Natural killer cell treated with Interleukin-12 subunit alpha and Interleukin-12 subunit beta and Interleukin-15 and Interleukin-18, amount 100 ng/mL, for 72 hours (primary cell): ENCODE measurements around the gene FIGN. TPM values are rescaled to one million over a fixed set of nuclear protein-coding genes. Genes with fewer than 3 reads are reported as not detected.

ENCODE experiments used
- ATAC-seq, 2 donors: fragments of 150-1000 bp; cut with Tn5 transposase in 1 of 2; sonication (Bioruptor Pico), chemical (Tn5 transposase) in 1 of 2; 2 replicates each; pipeline ENCODE4 v1.10.0; 2021
- DNase-seq: peaks from one replicate; pipeline ENCODE4 v3.0.0; 2022; ENCODE audit warnings: low spot score
- H3K27ac Mint-ChIP-seq, 2 donors: 1 replicate in 1 of 2; 2 replicates in 1 of 2; pipeline ENCODE4 v1.8.0; 2022; ENCODE audit warnings: mixed read lengths in 2 of 2, mild to moderate bottlenecking in 1 of 2, moderate library complexity in 1 of 2
- H3K27me3 Mint-ChIP-seq, 2 donors: 1 replicate in 1 of 2; 2 replicates in 1 of 2; pipeline ENCODE4 v1.8.0; 2022; ENCODE audit warnings: mixed read lengths in 2 of 2
- H3K36me3 Mint-ChIP-seq: one replicate; pipeline ENCODE4 v1.8.0; 2022; ENCODE audit warnings: mixed read lengths
- H3K4me1 Mint-ChIP-seq, 2 donors: 1 replicate in 1 of 2; 2 replicates in 1 of 2; pipeline ENCODE4 v1.8.0; 2022; ENCODE audit warnings: low read depth in 2 of 2, mixed read lengths in 2 of 2, mild to moderate bottlenecking in 1 of 2
- H3K4me3 Mint-ChIP-seq: one replicate; pipeline ENCODE4 v1.8.0; 2022; ENCODE audit warnings: mixed read lengths
- H3K9me3 Mint-ChIP-seq: 2 replicates; pipeline ENCODE4 v1.8.0; 2022; ENCODE audit warnings: mixed read lengths
- total RNA-seq, 2 donors: library from RNA; stranded (reverse); gene quantifications; one replicate each; pipeline ENCODE4 v1.2.3, GENCODE V29; 2022

Gene FIGN
- total RNA-seq, 2 donors from 2014 or later: not detected

GRCh38 chr2:163556511-163556910, 179.3 kb downstream of the FIGN start:
- no peaks in the 10 kb centered on the region for H3K4me1 Mint-ChIP-seq
- no peak overlapping the region for H3K4me3 Mint-ChIP-seq
- no peaks in the 10 kb centered on the region for H3K36me3 Mint-ChIP-seq
- no peaks in the 10 kb centered on the region for H3K27me3 Mint-ChIP-seq
- ATAC-seq (no peak), DNase-seq (no peak)
- H3K9me3 Mint-ChIP-seq: peaks cover 14% of the 10 kb centered on the region
- no peak overlapping the region for H3K27ac Mint-ChIP-seq

GRCh38 chr2:163554864-163555263, 180.9 kb downstream of the FIGN start:
- H3K4me3 Mint-ChIP-seq: no peak overlapping the region
- H3K27me3 Mint-ChIP-seq: no peaks in the 10 kb centered on the region
- ATAC-seq (no peak), DNase-seq (no peak)
- H3K4me1 Mint-ChIP-seq: no peaks in the 10 kb centered on the region
- no peaks in the 10 kb centered on the region for H3K36me3 Mint-ChIP-seq
- H3K9me3 Mint-ChIP-seq: peaks cover 10% of the 10 kb centered on the region
- H3K27ac Mint-ChIP-seq: no peak overlapping the region

GRCh38 chr2:163553601-163554000, 182.2 kb downstream of the FIGN start:
- no peaks in the 10 kb centered on the region for H3K4me1 Mint-ChIP-seq
- DNase-seq (no peak), ATAC-seq (no peak)
- no peaks in the 10 kb centered on the region for H3K36me3 Mint-ChIP-seq
- H3K27ac Mint-ChIP-seq: no peak overlapping the region
- H3K4me3 Mint-ChIP-seq: no peak overlapping the region
- H3K27me3 Mint-ChIP-seq: no peaks in the 10 kb centered on the region
- peaks cover 10% of the 10 kb centered on the region for H3K9me3 Mint-ChIP-seq

GRCh38 chr2:163552758-163553157, 183.1 kb downstream of the FIGN start:
- ATAC-seq (no peak), DNase-seq (no peak)
- Mint-ChIP-seq H3K9me3 (peaks cover 9% of the 10 kb centered on the region), H3K27ac (no peak overlapping the region), H3K4me1 (no peaks in the 10 kb centered on the region), H3K27me3 (no peaks in the 10 kb centered on the region), H3K36me3 (no peaks in the 10 kb centered on the region), H3K4me3 (no peak overlapping the region)

DNA sequence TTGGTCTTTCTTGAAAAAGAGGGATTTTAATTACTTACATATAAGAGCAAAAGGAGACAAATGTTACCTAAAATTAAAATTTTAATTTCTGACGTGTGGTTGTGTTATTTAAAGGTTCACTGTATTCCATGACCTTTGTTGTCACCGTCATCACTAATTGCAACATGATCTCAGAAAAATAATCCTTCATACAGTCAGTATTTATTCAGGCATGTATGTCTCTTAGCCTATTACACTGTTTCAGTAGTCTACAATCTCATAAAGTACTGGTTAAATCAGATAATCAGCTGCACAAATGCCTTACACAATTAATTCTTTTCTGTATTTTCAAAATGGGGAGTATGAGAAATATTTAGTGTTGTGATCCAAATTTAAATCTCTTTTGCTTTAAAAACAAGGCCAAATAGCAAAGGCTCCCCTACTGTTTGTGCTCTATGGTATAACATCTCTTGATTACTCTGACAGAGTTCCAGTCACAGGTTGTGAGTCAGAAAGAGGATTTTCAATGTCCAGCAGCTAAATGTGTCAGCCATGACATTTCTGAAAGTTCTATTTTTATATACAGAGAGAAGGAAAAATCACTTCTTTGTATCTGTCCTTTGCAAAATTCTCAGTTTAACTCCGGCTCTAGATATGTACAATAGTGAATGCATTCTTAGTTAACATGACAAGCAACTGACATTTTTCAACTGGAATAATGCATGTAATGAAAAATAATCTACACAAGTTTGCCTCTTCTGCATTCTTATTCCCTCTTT, 184.0 kb downstream of the FIGN start:
- Mint-ChIP-seq H3K36me3 (peaks cover 5% of the 10 kb centered on the region), H3K27ac (no peak overlapping the region), H3K27me3 (no peaks in the 10 kb centered on the region), H3K4me1 (no peaks in the 10 kb centered on the region), H3K4me3 (no peak overlapping the region), H3K9me3 (peaks cover 9% of the 10 kb centered on the region)
- DNase-seq (no peak), ATAC-seq (no peak)

- no peak for ATAC-seq
- Mint-ChIP-seq H3K36me3 (peaks cover 10% of the 10 kb centered on the region), H3K4me3 (no peak overlapping the region), H3K4me1 (no peaks in the 10 kb centered on the region), H3K9me3 (peaks cover 14% of the 10 kb centered on the region), H3K27ac (no peak overlapping the region), H3K27me3 (no peaks in the 10 kb centered on the region)
- no peak for DNase-seq
Measured at GRCh38 chr2:163548970-163549369, 186.8 kb downstream of the FIGN start.
